Stimulated activated CD8-positive, alpha-beta memory T cell treated with anti-CD3 and anti-CD28 coated beads, Interleukin-7, amount 100 ng/mL, for 4 hours (primary cell): Measurements from ENCODE around the gene ACKR1.

ENCODE experiments used
- DNase-seq, 2 donors: peaks; one replicate each; pipeline ENCODE4 v3.0.0-alpha.2; 2020; ENCODE audit warnings: low read depth in 2 of 2

Gene ACKR1

GRCh38 chr1:159222075-159222865 is 17.6 kb downstream of the ACKR1 start:
- DNase-seq = no peak

- DNase-seq = no peak
Measured at GRCh38 chr1:159223004-159223403, 18.3 kb downstream of the ACKR1 start.

GRCh38 chr1:159228554-159228953 is 23.9 kb downstream of the ACKR1 start:
- no peak for DNase-seq

GRCh38 chr1:159229260-159229885 is 24.7 kb downstream of the ACKR1 start:
- no peak for DNase-seq

- DNase-seq = no peak
Measured at GRCh38 chr1:159229896-159230295, 25.2 kb downstream of the ACKR1 start.

- no peak for DNase-seq
Measured at GRCh38 chr1:159239551-159240220, 35.0 kb downstream of the ACKR1 start.

GRCh38 chr1:159247266-159247665 is 42.6 kb downstream of the ACKR1 start:
- no peak for DNase-seq

- DNase-seq = no peak
Measured at GRCh38 chr1:159248311-159248710, 43.6 kb downstream of the ACKR1 start.

GRCh38 chr1:159250638-159251216 is 46.1 kb downstream of the ACKR1 start:
- DNase-seq = no peak
